WTC11 (cell line): Measurements from ENCODE around the gene ISL2. TPM values are rescaled to one million over a fixed set of nuclear protein-coding genes. Genes with fewer than 3 reads are reported as not detected.

ENCODE experiments used
- ELF4 ChIP-seq: sonication (generic); formaldehyde crosslinking; IDR thresholded peaks from 2 replicates; pipeline ENCODE4 v1.8.1; 2022; ENCODE audit warnings: low read depth, mild to moderate bottlenecking, moderate library complexity, missing genetic modification reagents
- FOXK1 ChIP-seq: sonication (generic); formaldehyde crosslinking; IDR thresholded peaks from 2 replicates; pipeline ENCODE4 v1.8.0; 2022; ENCODE audit warnings: mild to moderate bottlenecking, moderate library complexity, missing genetic modification reagents
- FOXP1 ChIP-seq: sonication (generic); formaldehyde crosslinking; IDR thresholded peaks from 2 replicates; pipeline ENCODE4 v1.8.0; 2022; ENCODE audit warnings: missing genetic modification reagents, mild to moderate bottlenecking, moderate library complexity, borderline replicate concordance
- HMGA2 ChIP-seq: fragments of 250-450 bp; sonication (Bioruptor Pico); IDR thresholded peaks from 2 replicates; pipeline ENCODE4 v1.4.0; 2021; ENCODE audit warnings: mild to moderate bottlenecking, moderate library complexity
- JAZF1 ChIP-seq: fragments of 250-450 bp; sonication (Bioruptor Pico); IDR thresholded peaks from 2 replicates; pipeline ENCODE4 v1.9.0; 2021; ENCODE audit warnings: moderate library complexity, mild to moderate bottlenecking, inconsistent platforms
- MXD4 ChIP-seq: fragments of 250-450 bp; sonication (Bioruptor Pico); IDR thresholded peaks from 2 replicates; pipeline ENCODE4 v1.8.0; 2021; ENCODE audit warnings: mild to moderate bottlenecking, moderate library complexity, borderline replicate concordance
- NFYB ChIP-seq: sonication (generic); formaldehyde crosslinking; conservative IDR thresholded peaks from 2 replicates; pipeline ENCODE4 v1.8.0; 2022; ENCODE audit warnings: low read depth, missing genetic modification reagents
- RORB ChIP-seq: fragments of 250-450 bp; sonication (Bioruptor Pico); IDR thresholded peaks from 2 replicates; pipeline ENCODE4 v1.9.0; 2021; ENCODE audit warnings: mild to moderate bottlenecking
- SMAD4 ChIP-seq: sonication (generic); formaldehyde crosslinking; IDR thresholded peaks from 2 replicates; pipeline ENCODE4 v1.8.0; 2022; ENCODE audit warnings: mild to moderate bottlenecking, missing genetic modification reagents
- ZNF396 ChIP-seq: fragments of 250-450 bp; sonication (Bioruptor Pico); IDR thresholded peaks from 2 replicates; pipeline ENCODE4 v1.8.0; 2021; ENCODE audit warnings: mild to moderate bottlenecking, moderate library complexity, borderline replicate concordance
- ZNF416 ChIP-seq: fragments of 250-450 bp; sonication (Bioruptor Pico); IDR thresholded peaks from 2 replicates; pipeline ENCODE4 v1.9.0; 2021; ENCODE audit warnings: mild to moderate bottlenecking, inconsistent platforms
- total RNA-seq: library from RNA; stranded (reverse); gene quantifications from 3 replicates; pipeline ENCODE4 v1.2.3, GENCODE V29; 2021
- TF ChIP-seq, protein P1 (sequence below): sonication (generic); formaldehyde crosslinking; IDR thresholded peaks from 2 replicates; pipeline ENCODE4 v1.8.1; 2023; ENCODE audit warnings: mild to moderate bottlenecking, moderate library complexity, missing genetic modification reagents
- TF ChIP-seq, protein P2 (sequence below): sonication (generic); formaldehyde crosslinking; IDR thresholded peaks from 2 replicates; pipeline ENCODE4 v1.8.1; 2022; ENCODE audit warnings: missing genetic modification reagents, borderline replicate concordance
- TF ChIP-seq, protein P3 (sequence below): fragments of 250-450 bp; sonication (Bioruptor Pico); IDR thresholded peaks from 2 replicates; pipeline ENCODE4 v1.9.0; 2021; ENCODE audit warnings: mild to moderate bottlenecking, borderline replicate concordance
- TF ChIP-seq, protein P4 (sequence below): fragments of 250-450 bp; sonication (Bioruptor Pico); IDR thresholded peaks from 2 replicates; pipeline ENCODE4 v2.1.2; 2022; ENCODE audit warnings: mild to moderate bottlenecking, moderate library complexity
- TF ChIP-seq, protein P5 (sequence below): sonication (generic); formaldehyde crosslinking; IDR thresholded peaks from 2 replicates; pipeline ENCODE4 v1.8.1; 2023; ENCODE audit warnings: mild to moderate bottlenecking, missing genetic modification reagents, moderate library complexity
- TF ChIP-seq, protein P6 (sequence below): sonication (generic); formaldehyde crosslinking; IDR thresholded peaks from 2 replicates; pipeline ENCODE4 v1.8.0; 2023; ENCODE audit warnings: missing genetic modification reagents
- TF ChIP-seq, protein P7 (sequence below): fragments of 250-450 bp; sonication (Bioruptor Pico); IDR thresholded peaks from 2 replicates; pipeline ENCODE4 v1.9.0; 2021; ENCODE audit warnings: mild to moderate bottlenecking
- TF ChIP-seq, protein P8 (sequence below): sonication (generic); formaldehyde crosslinking; IDR thresholded peaks from 2 replicates; pipeline ENCODE4 v1.8.1; 2023; ENCODE audit warnings: mild to moderate bottlenecking, missing genetic modification reagents, borderline replicate concordance

The ISL2 gene
- total RNA-seq, 1 experiment from 2014 or later: 0.24 TPM

DNA sequence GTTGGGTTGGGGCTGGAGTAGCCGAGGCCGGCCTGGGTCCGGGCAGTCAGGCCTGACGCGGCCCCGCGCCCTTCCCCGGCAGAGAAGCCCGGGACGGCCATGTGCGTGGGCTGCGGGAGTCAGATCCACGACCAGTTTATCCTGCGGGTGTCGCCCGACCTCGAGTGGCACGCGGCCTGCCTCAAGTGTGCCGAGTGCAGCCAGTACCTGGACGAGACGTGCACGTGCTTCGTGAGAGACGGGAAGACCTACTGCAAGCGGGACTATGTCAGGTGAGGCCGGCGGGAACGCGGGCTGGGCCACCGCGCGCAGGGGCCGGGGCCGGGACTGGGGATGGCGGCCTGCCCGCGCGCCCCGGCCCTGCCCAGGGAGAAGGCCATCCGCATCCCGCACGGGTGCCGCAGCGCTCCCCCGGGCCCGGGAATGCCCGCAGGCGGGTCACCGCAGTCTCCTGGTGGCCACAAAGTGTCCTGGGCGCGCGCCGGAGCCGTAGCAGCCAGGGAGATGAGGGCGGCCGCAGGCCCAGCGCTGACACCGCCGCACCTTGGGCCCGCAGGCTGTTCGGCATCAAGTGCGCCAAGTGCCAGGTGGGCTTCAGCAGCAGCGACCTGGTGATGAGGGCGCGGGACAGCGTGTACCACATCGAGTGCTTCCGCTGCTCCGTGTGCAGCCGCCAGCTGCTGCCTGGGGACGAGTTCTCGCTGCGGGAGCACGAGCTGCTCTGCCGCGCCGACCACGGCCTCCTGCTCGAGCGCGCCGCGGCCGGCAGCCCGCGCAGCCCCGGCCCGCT is 1.3 kb downstream of the ISL2 start (continued):
- TF ChIP-seq, protein P1, sequence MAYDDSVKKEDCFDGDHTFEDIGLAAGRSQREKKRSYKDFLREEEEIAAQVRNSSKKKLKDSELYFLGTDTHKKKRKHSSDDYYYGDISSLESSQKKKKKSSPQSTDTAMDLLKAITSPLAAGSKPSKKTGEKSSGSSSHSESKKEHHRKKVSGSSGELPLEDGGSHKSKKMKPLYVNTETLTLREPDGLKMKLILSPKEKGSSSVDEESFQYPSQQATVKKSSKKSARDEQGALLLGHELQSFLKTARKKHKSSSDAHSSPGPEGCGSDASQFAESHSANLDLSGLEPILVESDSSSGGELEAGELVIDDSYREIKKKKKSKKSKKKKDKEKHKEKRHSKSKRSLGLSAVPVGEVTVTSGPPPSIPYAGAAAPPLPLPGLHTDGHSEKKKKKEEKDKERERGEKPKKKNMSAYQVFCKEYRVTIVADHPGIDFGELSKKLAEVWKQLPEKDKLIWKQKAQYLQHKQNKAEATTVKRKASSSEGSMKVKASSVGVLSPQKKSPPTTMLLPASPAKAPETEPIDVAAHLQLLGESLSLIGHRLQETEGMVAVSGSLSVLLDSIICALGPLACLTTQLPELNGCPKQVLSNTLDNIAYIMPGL (CRISPR knock-in tag): no peak
- TF ChIP-seq ZNF416 (CRISPR knock-in tag) (no peak), NFYB (CRISPR knock-in tag) (peak; percentile 42; the same call in 1 of the 2 replicates), FOXK1 (CRISPR knock-in tag) (0 out of 2 replicates have a peak, but pooled peaks have one; percentile 37), JAZF1 (CRISPR knock-in tag) (no peak), RORB (CRISPR knock-in tag) (no peak), SMAD4 (CRISPR knock-in tag) (no peak), FOXP1 (CRISPR knock-in tag) (peak; percentile 97), ZNF396 (CRISPR knock-in tag) (no peak), MXD4 (CRISPR knock-in tag) (no peak), ELF4 (no peak), HMGA2 (CRISPR knock-in tag) (no peak)
- TF ChIP-seq, protein P2, sequence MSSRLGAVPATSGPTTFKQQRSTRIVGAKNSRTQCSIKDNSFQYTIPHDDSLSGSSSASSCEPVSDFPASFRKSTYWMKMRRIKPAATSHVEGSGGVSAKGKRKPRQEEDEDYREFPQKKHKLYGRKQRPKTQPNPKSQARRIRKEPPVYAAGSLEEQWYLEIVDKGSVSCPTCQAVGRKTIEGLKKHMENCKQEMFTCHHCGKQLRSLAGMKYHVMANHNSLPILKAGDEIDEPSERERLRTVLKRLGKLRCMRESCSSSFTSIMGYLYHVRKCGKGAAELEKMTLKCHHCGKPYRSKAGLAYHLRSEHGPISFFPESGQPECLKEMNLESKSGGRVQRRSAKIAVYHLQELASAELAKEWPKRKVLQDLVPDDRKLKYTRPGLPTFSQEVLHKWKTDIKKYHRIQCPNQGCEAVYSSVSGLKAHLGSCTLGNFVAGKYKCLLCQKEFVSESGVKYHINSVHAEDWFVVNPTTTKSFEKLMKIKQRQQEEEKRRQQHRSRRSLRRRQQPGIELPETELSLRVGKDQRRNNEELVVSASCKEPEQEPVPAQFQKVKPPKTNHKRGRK: no peak
- TF ChIP-seq, protein P3, sequence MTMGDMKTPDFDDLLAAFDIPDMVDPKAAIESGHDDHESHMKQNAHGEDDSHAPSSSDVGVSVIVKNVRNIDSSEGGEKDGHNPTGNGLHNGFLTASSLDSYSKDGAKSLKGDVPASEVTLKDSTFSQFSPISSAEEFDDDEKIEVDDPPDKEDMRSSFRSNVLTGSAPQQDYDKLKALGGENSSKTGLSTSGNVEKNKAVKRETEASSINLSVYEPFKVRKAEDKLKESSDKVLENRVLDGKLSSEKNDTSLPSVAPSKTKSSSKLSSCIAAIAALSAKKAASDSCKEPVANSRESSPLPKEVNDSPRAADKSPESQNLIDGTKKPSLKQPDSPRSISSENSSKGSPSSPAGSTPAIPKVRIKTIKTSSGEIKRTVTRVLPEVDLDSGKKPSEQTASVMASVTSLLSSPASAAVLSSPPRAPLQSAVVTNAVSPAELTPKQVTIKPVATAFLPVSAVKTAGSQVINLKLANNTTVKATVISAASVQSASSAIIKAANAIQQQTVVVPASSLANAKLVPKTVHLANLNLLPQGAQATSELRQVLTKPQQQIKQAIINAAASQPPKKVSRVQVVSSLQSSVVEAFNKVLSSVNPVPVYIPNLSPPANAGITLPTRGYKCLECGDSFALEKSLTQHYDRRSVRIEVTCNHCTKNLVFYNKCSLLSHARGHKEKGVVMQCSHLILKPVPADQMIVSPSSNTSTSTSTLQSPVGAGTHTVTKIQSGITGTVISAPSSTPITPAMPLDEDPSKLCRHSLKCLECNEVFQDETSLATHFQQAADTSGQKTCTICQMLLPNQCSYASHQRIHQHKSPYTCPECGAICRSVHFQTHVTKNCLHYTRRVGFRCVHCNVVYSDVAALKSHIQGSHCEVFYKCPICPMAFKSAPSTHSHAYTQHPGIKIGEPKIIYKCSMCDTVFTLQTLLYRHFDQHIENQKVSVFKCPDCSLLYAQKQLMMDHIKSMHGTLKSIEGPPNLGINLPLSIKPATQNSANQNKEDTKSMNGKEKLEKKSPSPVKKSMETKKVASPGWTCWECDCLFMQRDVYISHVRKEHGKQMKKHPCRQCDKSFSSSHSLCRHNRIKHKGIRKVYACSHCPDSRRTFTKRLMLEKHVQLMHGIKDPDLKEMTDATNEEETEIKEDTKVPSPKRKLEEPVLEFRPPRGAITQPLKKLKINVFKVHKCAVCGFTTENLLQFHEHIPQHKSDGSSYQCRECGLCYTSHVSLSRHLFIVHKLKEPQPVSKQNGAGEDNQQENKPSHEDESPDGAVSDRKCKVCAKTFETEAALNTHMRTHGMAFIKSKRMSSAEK (CRISPR knock-in tag): no peak
- TF ChIP-seq, protein P4, sequence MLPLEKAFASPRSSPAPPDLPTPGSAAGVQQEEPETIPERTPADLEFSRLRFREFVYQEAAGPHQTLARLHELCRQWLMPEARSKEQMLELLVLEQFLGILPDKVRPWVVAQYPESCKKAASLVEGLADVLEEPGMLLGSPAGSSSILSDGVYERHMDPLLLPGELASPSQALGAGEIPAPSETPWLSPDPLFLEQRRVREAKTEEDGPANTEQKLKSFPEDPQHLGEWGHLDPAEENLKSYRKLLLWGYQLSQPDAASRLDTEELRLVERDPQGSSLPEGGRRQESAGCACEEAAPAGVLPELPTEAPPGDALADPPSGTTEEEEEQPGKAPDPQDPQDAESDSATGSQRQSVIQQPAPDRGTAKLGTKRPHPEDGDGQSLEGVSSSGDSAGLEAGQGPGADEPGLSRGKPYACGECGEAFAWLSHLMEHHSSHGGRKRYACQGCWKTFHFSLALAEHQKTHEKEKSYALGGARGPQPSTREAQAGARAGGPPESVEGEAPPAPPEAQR (CRISPR knock-in tag): no peak
- TF ChIP-seq, protein P5, sequence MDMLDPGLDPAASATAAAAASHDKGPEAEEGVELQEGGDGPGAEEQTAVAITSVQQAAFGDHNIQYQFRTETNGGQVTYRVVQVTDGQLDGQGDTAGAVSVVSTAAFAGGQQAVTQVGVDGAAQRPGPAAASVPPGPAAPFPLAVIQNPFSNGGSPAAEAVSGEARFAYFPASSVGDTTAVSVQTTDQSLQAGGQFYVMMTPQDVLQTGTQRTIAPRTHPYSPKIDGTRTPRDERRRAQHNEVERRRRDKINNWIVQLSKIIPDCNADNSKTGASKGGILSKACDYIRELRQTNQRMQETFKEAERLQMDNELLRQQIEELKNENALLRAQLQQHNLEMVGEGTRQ (CRISPR knock-in tag): no peak
- TF ChIP-seq, protein P6, sequence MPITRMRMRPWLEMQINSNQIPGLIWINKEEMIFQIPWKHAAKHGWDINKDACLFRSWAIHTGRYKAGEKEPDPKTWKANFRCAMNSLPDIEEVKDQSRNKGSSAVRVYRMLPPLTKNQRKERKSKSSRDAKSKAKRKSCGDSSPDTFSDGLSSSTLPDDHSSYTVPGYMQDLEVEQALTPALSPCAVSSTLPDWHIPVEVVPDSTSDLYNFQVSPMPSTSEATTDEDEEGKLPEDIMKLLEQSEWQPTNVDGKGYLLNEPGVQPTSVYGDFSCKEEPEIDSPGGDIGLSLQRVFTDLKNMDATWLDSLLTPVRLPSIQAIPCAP (CRISPR knock-in tag): no peak
- TF ChIP-seq, protein P7, sequence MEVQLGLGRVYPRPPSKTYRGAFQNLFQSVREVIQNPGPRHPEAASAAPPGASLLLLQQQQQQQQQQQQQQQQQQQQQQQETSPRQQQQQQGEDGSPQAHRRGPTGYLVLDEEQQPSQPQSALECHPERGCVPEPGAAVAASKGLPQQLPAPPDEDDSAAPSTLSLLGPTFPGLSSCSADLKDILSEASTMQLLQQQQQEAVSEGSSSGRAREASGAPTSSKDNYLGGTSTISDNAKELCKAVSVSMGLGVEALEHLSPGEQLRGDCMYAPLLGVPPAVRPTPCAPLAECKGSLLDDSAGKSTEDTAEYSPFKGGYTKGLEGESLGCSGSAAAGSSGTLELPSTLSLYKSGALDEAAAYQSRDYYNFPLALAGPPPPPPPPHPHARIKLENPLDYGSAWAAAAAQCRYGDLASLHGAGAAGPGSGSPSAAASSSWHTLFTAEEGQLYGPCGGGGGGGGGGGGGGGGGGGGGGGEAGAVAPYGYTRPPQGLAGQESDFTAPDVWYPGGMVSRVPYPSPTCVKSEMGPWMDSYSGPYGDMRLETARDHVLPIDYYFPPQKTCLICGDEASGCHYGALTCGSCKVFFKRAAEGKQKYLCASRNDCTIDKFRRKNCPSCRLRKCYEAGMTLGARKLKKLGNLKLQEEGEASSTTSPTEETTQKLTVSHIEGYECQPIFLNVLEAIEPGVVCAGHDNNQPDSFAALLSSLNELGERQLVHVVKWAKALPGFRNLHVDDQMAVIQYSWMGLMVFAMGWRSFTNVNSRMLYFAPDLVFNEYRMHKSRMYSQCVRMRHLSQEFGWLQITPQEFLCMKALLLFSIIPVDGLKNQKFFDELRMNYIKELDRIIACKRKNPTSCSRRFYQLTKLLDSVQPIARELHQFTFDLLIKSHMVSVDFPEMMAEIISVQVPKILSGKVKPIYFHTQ (CRISPR knock-in tag): no peak
- TF ChIP-seq, protein P8, sequence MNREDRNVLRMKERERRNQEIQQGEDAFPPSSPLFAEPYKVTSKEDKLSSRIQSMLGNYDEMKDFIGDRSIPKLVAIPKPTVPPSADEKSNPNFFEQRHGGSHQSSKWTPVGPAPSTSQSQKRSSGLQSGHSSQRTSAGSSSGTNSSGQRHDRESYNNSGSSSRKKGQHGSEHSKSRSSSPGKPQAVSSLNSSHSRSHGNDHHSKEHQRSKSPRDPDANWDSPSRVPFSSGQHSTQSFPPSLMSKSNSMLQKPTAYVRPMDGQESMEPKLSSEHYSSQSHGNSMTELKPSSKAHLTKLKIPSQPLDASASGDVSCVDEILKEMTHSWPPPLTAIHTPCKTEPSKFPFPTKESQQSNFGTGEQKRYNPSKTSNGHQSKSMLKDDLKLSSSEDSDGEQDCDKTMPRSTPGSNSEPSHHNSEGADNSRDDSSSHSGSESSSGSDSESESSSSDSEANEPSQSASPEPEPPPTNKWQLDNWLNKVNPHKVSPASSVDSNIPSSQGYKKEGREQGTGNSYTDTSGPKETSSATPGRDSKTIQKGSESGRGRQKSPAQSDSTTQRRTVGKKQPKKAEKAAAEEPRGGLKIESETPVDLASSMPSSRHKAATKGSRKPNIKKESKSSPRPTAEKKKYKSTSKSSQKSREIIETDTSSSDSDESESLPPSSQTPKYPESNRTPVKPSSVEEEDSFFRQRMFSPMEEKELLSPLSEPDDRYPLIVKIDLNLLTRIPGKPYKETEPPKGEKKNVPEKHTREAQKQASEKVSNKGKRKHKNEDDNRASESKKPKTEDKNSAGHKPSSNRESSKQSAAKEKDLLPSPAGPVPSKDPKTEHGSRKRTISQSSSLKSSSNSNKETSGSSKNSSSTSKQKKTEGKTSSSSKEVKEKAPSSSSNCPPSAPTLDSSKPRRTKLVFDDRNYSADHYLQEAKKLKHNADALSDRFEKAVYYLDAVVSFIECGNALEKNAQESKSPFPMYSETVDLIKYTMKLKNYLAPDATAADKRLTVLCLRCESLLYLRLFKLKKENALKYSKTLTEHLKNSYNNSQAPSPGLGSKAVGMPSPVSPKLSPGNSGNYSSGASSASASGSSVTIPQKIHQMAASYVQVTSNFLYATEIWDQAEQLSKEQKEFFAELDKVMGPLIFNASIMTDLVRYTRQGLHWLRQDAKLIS (CRISPR knock-in tag): no peak
